GM19467 (cell line): ENCODE data around the gene GBGT1.
"Not testable (repeated sequence)": the region's sequence is repeated elsewhere in the genome, so short reads cannot be mapped to it uniquely, and the experiment has no call there.

Experiments used
- ATAC-seq: cut with Tn5 transposase; IDR thresholded peaks from one replicate; pipeline ENCODE4 v1.9.1; 2021; ENCODE audit warnings: mild to moderate bottlenecking, moderate library complexity; ENCODE audit not compliant: unreplicated experiment

The GBGT1 gene

GRCh38 chr9:133163504-133164172 lies at the start of gene GBGT1:
Gene GBGT1, minus strand, starts transcription at chr9:133163914. Its CDS starts 1,502 bp downstream, at chr9:133162412.
- ATAC-seq: no peak

GRCh38 chr9:133210609-133211008 lies 46.9 kb upstream of the GBGT1 start:
- no peak for ATAC-seq

- no peak for ATAC-seq
These were observed 46.5 kb upstream of the GBGT1 start for GRCh38 chr9:133210202-133210532.

- not testable (repeated sequence) for ATAC-seq
These were observed 45.9 kb upstream of the GBGT1 start for GRCh38 chr9:133209327-133210201.

- ATAC-seq: not testable (repeated sequence)
These were observed 45.2 kb upstream of the GBGT1 start, which contains the start of gene OBP2B for GRCh38 chr9:133208880-133209300. Gene OBP2B, minus strand, starts transcription at chr9:133209250. Its CDS starts 51 bp downstream, at chr9:133209199.

- not testable (repeated sequence) for ATAC-seq
These were observed 44.6 kb upstream of the GBGT1 start for GRCh38 chr9:133208171-133208879.

GRCh38 chr9:133207540-133208170 lies 43.9 kb upstream of the GBGT1 start:
- no peak for ATAC-seq

- no peak for ATAC-seq
These were observed 43.4 kb upstream of the GBGT1 start for GRCh38 chr9:133207021-133207531.

GRCh38 chr9:133205996-133206931 lies 42.5 kb upstream of the GBGT1 start:
- no peak for ATAC-seq

GRCh38 chr9:133205481-133205887 lies 41.8 kb upstream of the GBGT1 start:
- not testable (repeated sequence) for ATAC-seq

- no peak for ATAC-seq
These were observed 41.3 kb upstream of the GBGT1 start for GRCh38 chr9:133204993-133205336.

- no peak for ATAC-seq
These were observed 40.8 kb upstream of the GBGT1 start for GRCh38 chr9:133204335-133204992.

GRCh38 chr9:133203506-133204075 lies 39.9 kb upstream of the GBGT1 start:
- ATAC-seq: no peak

- ATAC-seq: no peak
These were observed 39.2 kb upstream of the GBGT1 start for GRCh38 chr9:133202688-133203453.

GRCh38 chr9:133202145-133202513 lies 38.4 kb upstream of the GBGT1 start:
- no peak for ATAC-seq

- ATAC-seq: no peak
These were observed 37.9 kb upstream of the GBGT1 start for GRCh38 chr9:133201424-133202144.

GRCh38 chr9:133200631-133201030 lies 36.9 kb upstream of the GBGT1 start:
- no peak for ATAC-seq
